Keratinocyte (primary cell): Measurements from ENCODE around the gene CSGALNACT2.

ENCODE experiments used
- CTCF ChIP-seq, 3 experiments: IDR thresholded peaks in 1 of 3; conservative IDR thresholded peaks in 1 of 3; optimal IDR thresholded peaks in 1 of 3; 2 replicates in 2 of 3; 3 replicates in 1 of 3; pipeline versions ENCODE3 to v1.5.1; 2011; ENCODE audit warnings: low read length in 3 of 3, mild to moderate bottlenecking in 3 of 3, moderate library complexity in 2 of 3, control low read depth in 1 of 3, inconsistent platforms in 1 of 3; ENCODE audit not compliant: insufficient read depth in 2 of 3; ENCODE audit errors: extremely low read depth in 1 of 3
- EZH2 ChIP-seq: IDR thresholded peaks from one replicate; pipeline ENCODE4 v1.6.1; 2012; ENCODE audit warnings: inconsistent platforms, mild to moderate bottlenecking, low read length, moderate library complexity

GRCh38 chr10:43123361-43124093, 14.7 kb upstream of the CSGALNACT2 start:
- TF ChIP-seq EZH2, result no peak
- TF ChIP-seq CTCF (optimal IDR thresholded peaks at IDR 0.05 in 1 of 3, IDR thresholded peaks at IDR 0.05 in 1 of 3, conservative IDR thresholded peaks at IDR 0.05 in 1 of 3; ENCODE audit: extremely low read depth in 1 of 3, insufficient read depth in 2 of 3, low read length in 3 of 3), result no peak
